GM12878 (cell line): ENCODE measurements around the gene SMR3A. TPM values are rescaled to one million over a fixed set of nuclear protein-coding genes. Genes with fewer than 3 reads are reported as not detected.

Experiments used
- ATAC-seq: fragments of 200-7000 bp; cut with Tn5 transposase; 3 replicates; pipeline ENCODE4 v1.9.1; 2020; ENCODE audit warnings: mild to moderate bottlenecking, moderate library complexity
- BruUV-seq: library from RNA; stranded (reverse); fragments of 400-500 nt; replicated peaks from 2 replicates; lab custom pipeline; 2021; lab: Mats Ljungman, UMichigan
- CTCF ChIA-PET: fragments of 300-600 bp; sonication (Branson Sonifier 250); formaldehyde crosslinking; extraction: SDS; loops from one replicate; lab custom pipeline; 2021; ENCODE audit warnings: inconsistent platforms; lab: Yijun Ruan, JAX
- POLR2A ChIA-PET: fragments of 350-600 bp; formaldehyde crosslinking; extraction: SDS; loops from one replicate; lab custom pipeline; 2021; ENCODE audit warnings: inconsistent platforms; lab: Charles Lee
- RAD21 ChIA-PET: fragments of 300-600 bp; sonication (Branson Sonifier 250); formaldehyde crosslinking; loops from one replicate; lab custom pipeline; 2023; ENCODE audit warnings: antibody characterized with exemption; ENCODE audit not compliant: unreplicated experiment; lab: Charles Lee
- SMC1A ChIA-PET: fragments of 300-600 bp; sonication (Branson Sonifier 250); formaldehyde crosslinking; loops from one replicate; lab custom pipeline; 2023; ENCODE audit not compliant: unreplicated experiment, uncharacterized antibody; lab: Charles Lee
- DNase-seq: peaks from one replicate; pipeline ENCODE4 v3.0.0-alpha.2; 2011; ENCODE audit warnings: low read depth, low spot score
- FAIRE-seq: peaks from 3 replicates; lab custom pipeline; 2011; peaks lifted over from hg19 to GRCh38; lab: Jason Lieb, UNC
- H2AFZ ChIP-seq: 2 replicates; pipeline ENCODE4 v1.6.0; 2011; ENCODE audit warnings: low read depth, low read length, control low read depth; ENCODE audit not compliant: control insufficient read depth
- H3K27ac ChIP-seq: 2 replicates; pipeline ENCODE4 v1.5.1; 2011; ENCODE audit warnings: control low read depth; ENCODE audit not compliant: control insufficient read depth, insufficient read depth
- H3K27me3 ChIP-seq, 2 experiments: replicated peaks in 1 of 2; 2 replicates each; pipeline versions ENCODE4 v1.6.0 to v1.6.1; 2011; ENCODE audit warnings: low read length in 1 of 2; ENCODE audit not compliant: control insufficient read depth in 2 of 2, insufficient read depth in 2 of 2
- H3K36me3 ChIP-seq, 2 experiments: 2 replicates each; pipeline ENCODE4 v1.5.1; 2011; ENCODE audit warnings: low read length in 1 of 2; ENCODE audit not compliant: control insufficient read depth in 2 of 2, insufficient read depth in 2 of 2
- H3K4me1 ChIP-seq: 2 replicates; pipeline ENCODE4 v1.6.1; 2011; ENCODE audit warnings: mild to moderate bottlenecking, low read length, moderate library complexity, mixed read lengths; ENCODE audit not compliant: control insufficient read depth, insufficient read depth
- H3K4me2 ChIP-seq: 2 replicates; pipeline ENCODE4 v1.6.0; 2011; ENCODE audit warnings: control low read depth; ENCODE audit not compliant: control insufficient read depth, insufficient read depth
- H3K4me3 ChIP-seq: fragments of 200-600 bp; sonication (generic); 2 replicates; pipeline ENCODE4 v1.5.1; 2016
- H3K79me2 ChIP-seq: 2 replicates; pipeline ENCODE4 v1.6.0; 2011; ENCODE audit warnings: low read length; ENCODE audit not compliant: control insufficient read depth, insufficient read depth
- H3K9ac ChIP-seq: 2 replicates; pipeline ENCODE4 v1.8.0; 2011; ENCODE audit warnings: low read length, control low read depth, mixed read lengths; ENCODE audit not compliant: control insufficient read depth, insufficient read depth
- H3K9me3 ChIP-seq: replicated peaks from 3 replicates; pipeline ENCODE4 v1.5.1; 2011; ENCODE audit warnings: mild to moderate bottlenecking, low read length; ENCODE audit not compliant: control insufficient read depth, insufficient read depth
- H4K20me1 ChIP-seq: 2 replicates; pipeline ENCODE4 v1.6.0; 2011; ENCODE audit not compliant: control insufficient read depth, insufficient read depth
- ATF7 ChIP-seq: fragments of 450-650 bp; IDR thresholded peaks from 2 replicates; pipeline ENCODE4 v1.6.1; 2016; ENCODE audit warnings: low read depth, mild to moderate bottlenecking
- DPF2 ChIP-seq: fragments of 450-650 bp; IDR thresholded peaks from 2 replicates; pipeline ENCODE4 v1.6.1; 2017; ENCODE audit warnings: mild to moderate bottlenecking
- EP300 ChIP-seq, 2 experiments: fragments of 150-350 bp in 1 of 2; IDR thresholded peaks; 2 replicates each; pipeline ENCODE4 v1.6.1; 2011 to 2012; ENCODE audit warnings: low read depth in 2 of 2, low read length in 2 of 2, borderline replicate concordance in 1 of 2, improper control_type of control experiment in 1 of 2, inconsistent platforms in 1 of 2; ENCODE audit not compliant: control insufficient read depth in 1 of 2
- GATAD2B ChIP-seq: fragments of 450-650 bp; conservative IDR thresholded peaks from 2 replicates; pipeline ENCODE4 v1.6.1; 2017; ENCODE audit warnings: low read depth, mild to moderate bottlenecking, moderate library complexity
- IKZF1 ChIP-seq: fragments of 450-650 bp; conservative IDR thresholded peaks from 2 replicates; pipeline ENCODE4 v1.6.1; 2017; ENCODE audit warnings: antibody characterized with exemption, mild to moderate bottlenecking
- IKZF2 ChIP-seq, 2 experiments: fragments of 450-650 bp; IDR thresholded peaks; 2 replicates each; pipeline ENCODE4 v1.6.1; 2017; ENCODE audit warnings: mild to moderate bottlenecking in 2 of 2, moderate library complexity in 2 of 2
- JUND ChIP-seq: IDR thresholded peaks from 2 replicates; pipeline ENCODE4 v1.6.1; 2012; ENCODE audit warnings: low read depth, mild to moderate bottlenecking, low read length, improper control_type of control experiment, moderate library complexity
- KLF5 ChIP-seq: fragments of 450-650 bp; IDR thresholded peaks from 2 replicates; pipeline ENCODE4 v1.6.1; 2014; ENCODE audit warnings: mild to moderate bottlenecking; ENCODE audit not compliant: partially characterized antibody
- MEF2B ChIP-seq: fragments of 450-650 bp; IDR thresholded peaks from 2 replicates; pipeline ENCODE4 v1.6.1; 2018; ENCODE audit warnings: mild to moderate bottlenecking, moderate library complexity; ENCODE audit not compliant: partially characterized antibody, poor library complexity, severe bottlenecking
- MTA2 ChIP-seq: fragments of 450-650 bp; IDR thresholded peaks from 2 replicates; pipeline ENCODE4 v1.6.1; 2016; ENCODE audit warnings: low read depth, mild to moderate bottlenecking, moderate library complexity
- NR2F1 ChIP-seq: fragments of 450-650 bp; conservative IDR thresholded peaks from 2 replicates; pipeline ENCODE4 v1.6.1; 2017; ENCODE audit warnings: mild to moderate bottlenecking
- NRF1 ChIP-seq: conservative IDR thresholded peaks from 2 replicates; pipeline ENCODE4 v1.6.1; 2011; ENCODE audit warnings: mild to moderate bottlenecking, low read depth, low read length, improper control_type of control experiment
- SPI1 ChIP-seq: IDR thresholded peaks from 2 replicates; pipeline ENCODE4 v1.6.1; 2011; ENCODE audit warnings: low read depth, mild to moderate bottlenecking, low read length, moderate library complexity, borderline replicate concordance; ENCODE audit not compliant: insufficient read depth
- ZNF24 ChIP-seq: fragments of 450-650 bp; IDR thresholded peaks from 2 replicates; pipeline ENCODE4 v1.6.1; 2017; ENCODE audit warnings: antibody characterized with exemption, mild to moderate bottlenecking
- WGBS: methylation state at CpG from one replicate; pipeline ENCODE4 v1.1.6; 2016; ENCODE audit warnings: low lambda C conversion rate; ENCODE audit not compliant: insufficient replicate concordance, insufficient coverage; ENCODE audit errors: missing lambda C conversion rate; 5-methylcytosine and 5-hydroxymethylcytosine counted together
- in situ Hi-C: fragments of 300-500 bp; cut with MboI; formaldehyde crosslinking; loops from 9 replicates; pipeline ENCODE4 v1.14.3; 2018; ENCODE audit warnings: mixed read lengths
- intact Hi-C: fragments of 100-400 bp; cut with micrococcal nuclease; formaldehyde crosslinking; loops from one replicate; pipeline ENCODE4 v1.14.2; 2022; ENCODE audit not compliant: unreplicated experiment
- polyA plus RNA-seq, 11 experiments: library from polyadenylated mRNA; depleted of rRNA in 4 of 11; unstranded in 6 of 11; stranded (reverse) in 5 of 11; fragments of >200 nt; fragmentation: Nextera tagmentation in 4 of 11; fragmentation: Illumina TruSeq in 1 of 11; extraction: Ambion mirVana in 4 of 11; extraction: Trizol in 1 of 11; gene quantifications; 1 replicate in 1 of 11; 2 replicates in 10 of 11; pipeline versions ENCODE4 v1.2.1 to v1.2.3, GENCODE V29; 2011 to 2016; ENCODE audit warnings: inconsistent platforms in 2 of 11, missing spikeins in 2 of 11, low read depth in 1 of 11
- total RNA-seq, 4 experiments: library from RNA; depleted of rRNA in 3 of 4; stranded (reverse); fragments of >200 nt in 3 of 4; fragmentation: Illumina TruSeq in 1 of 4; extraction: Trizol in 1 of 4; gene quantifications; 2 replicates each; pipeline versions ENCODE4 v1.2.1 to v1.2.3, GENCODE V29; 2013 to 2021
- TF ChIP-seq, protein P1 (sequence below): IDR thresholded peaks from 2 replicates; pipeline ENCODE4 v1.6.1; 2011; ENCODE audit warnings: borderline replicate concordance, low read depth, mild to moderate bottlenecking, moderate library complexity, low read length; ENCODE audit not compliant: insufficient read depth, poor library complexity, severe bottlenecking

SMR3A gene
- total and polyA plus RNA-seq, 10 of the 15 experiments (the other 5 are each of a cell fraction or from before 2014, with no cell fraction given), result not detected

DNA sequence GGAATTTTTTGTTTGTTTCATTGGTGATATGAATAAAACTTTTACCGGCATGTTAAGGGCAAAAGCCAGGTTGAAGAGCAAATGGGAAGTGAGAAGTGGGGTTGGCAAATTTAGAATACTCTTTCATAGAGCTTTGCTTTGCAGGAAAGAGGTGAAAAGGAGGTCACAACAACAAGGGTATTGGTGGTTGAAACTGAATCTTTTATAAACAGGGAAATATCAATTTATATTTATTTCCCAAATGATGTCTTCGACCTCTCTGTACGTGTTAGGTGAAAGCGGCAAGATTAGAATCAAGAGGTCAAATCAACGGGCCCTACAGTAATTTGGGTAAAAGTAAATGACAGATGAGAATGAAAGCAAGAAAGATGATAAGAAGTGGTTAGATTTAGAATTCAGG lies 3.4 kb downstream of the SMR3A start:
- Histone ChIP-seq H4K20me1 (no peaks in the 10 kb centered on the region), H3K4me3 (no peak overlapping the region), H3K79me2 (no peaks in the 10 kb centered on the region), H2AFZ (no peak overlapping the region), H3K27me3 (no peaks in the 10 kb centered on the region), H3K9ac (no peak overlapping the region), H3K36me3 (no peaks in the 10 kb centered on the region), H3K4me1 (no peaks in the 10 kb centered on the region), H3K9me3 (no peaks in the 10 kb centered on the region), H3K27ac (no peak overlapping the region), H3K4me2 (no peak overlapping the region)
- in situ Hi-C loops (no loop called here), intact Hi-C loops (no loop called here)
- ChIA-PET RAD21 (interaction anchor here (1.1 to 1.5 kb wide), 3 partner anchors 12 to 42 kb away, joined by 3 to 4 read pairs (median 4); no protein-coding TSS in a partner anchor), POLR2A (interaction anchor here (0.6 to 1.3 kb wide), 2 partner anchors 21 to 36 kb away, joined by 3 read pairs; no protein-coding TSS in a partner anchor), CTCF (interaction anchor here (0.8 to 3.0 kb wide), 2 partner anchors 17 to 32 kb away, joined by 3 to 12 read pairs; partner anchors contain the start of gene OPRPN)
- 18% methylated on average over 5 of the region's 5 CpGs for WGBS
- no TSS peak for BruUV-seq
- DNase-seq (no peak), FAIRE-seq (no peak), ATAC-seq (peak; percentile 69)
- TF ChIP-seq IKZF2 (IDR thresholded peaks at IDR 0.05), result peak; percentile 70 to 75; a peak in 3 of 4 replicates
- no peak for TF ChIP-seq JUND
- TF ChIP-seq MTA2, result peak; percentile 79
- TF ChIP-seq, protein P1, sequence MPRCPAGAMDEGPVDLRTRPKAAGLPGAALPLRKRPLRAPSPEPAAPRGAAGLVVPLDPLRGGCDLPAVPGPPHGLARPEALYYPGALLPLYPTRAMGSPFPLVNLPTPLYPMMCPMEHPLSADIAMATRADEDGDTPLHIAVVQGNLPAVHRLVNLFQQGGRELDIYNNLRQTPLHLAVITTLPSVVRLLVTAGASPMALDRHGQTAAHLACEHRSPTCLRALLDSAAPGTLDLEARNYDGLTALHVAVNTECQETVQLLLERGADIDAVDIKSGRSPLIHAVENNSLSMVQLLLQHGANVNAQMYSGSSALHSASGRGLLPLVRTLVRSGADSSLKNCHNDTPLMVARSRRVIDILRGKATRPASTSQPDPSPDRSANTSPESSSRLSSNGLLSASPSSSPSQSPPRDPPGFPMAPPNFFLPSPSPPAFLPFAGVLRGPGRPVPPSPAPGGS, result no peak
- peak; percentile 29 to 34; a peak in 2 of 4 replicates for TF ChIP-seq EP300 (IDR thresholded peaks at IDR 0.05; ENCODE audit: borderline replicate concordance in 1 of 2, control insufficient read depth in 1 of 2, low read depth in 2 of 2, low read length in 2 of 2)
- TF ChIP-seq SPI1, result peak; percentile 44; the same call in 1 of the 2 replicates
- peak; percentile 50 for TF ChIP-seq ATF7
- no peak for TF ChIP-seq ZNF24
- TF ChIP-seq NRF1, result no peak
- TF ChIP-seq DPF2, result peak; percentile 40; the same call in 1 of the 2 replicates
- peak; percentile 59 for TF ChIP-seq IKZF1
- peak; percentile 68 for TF ChIP-seq MEF2B
- no peak for TF ChIP-seq GATAD2B
- TF ChIP-seq NR2F1, result peak; percentile 90
- TF ChIP-seq KLF5, result no peak
- TF ChIP-seq, all 136 proteins: peak for 9
- SMC1A ChIA-PET, result interaction anchor here (0.8 to 2.9 kb wide), 12 partner anchors 7 to 140 kb away, joined by 3 to 8 read pairs (median 4); partner anchors contain the start of genes OPRPN and SMR3B
